ENCODE data around the gene TTC33.

GRCh38 chr5:40618926-40619325, 136.8 kb downstream of the TTC33 start:
- TF ChIP-seq EZH2 (IDR thresholded peaks at IDR 0.05): no peak
- TF ChIP-seq POLR2AphosphoS5 (IDR thresholded peaks at IDR 0.05; ENCODE audit: borderline replicate concordance, low read depth, low read length): no peak
- no peak for TF ChIP-seq FOXP2 (optimal IDR thresholded peaks at IDR 0.05; ENCODE audit: control extremely low read depth, extremely low read length, insufficient read depth)

All from SK-N-MC (cell line).